ENCODE results near the gene TFF2.

Gene TFF2

DNA sequence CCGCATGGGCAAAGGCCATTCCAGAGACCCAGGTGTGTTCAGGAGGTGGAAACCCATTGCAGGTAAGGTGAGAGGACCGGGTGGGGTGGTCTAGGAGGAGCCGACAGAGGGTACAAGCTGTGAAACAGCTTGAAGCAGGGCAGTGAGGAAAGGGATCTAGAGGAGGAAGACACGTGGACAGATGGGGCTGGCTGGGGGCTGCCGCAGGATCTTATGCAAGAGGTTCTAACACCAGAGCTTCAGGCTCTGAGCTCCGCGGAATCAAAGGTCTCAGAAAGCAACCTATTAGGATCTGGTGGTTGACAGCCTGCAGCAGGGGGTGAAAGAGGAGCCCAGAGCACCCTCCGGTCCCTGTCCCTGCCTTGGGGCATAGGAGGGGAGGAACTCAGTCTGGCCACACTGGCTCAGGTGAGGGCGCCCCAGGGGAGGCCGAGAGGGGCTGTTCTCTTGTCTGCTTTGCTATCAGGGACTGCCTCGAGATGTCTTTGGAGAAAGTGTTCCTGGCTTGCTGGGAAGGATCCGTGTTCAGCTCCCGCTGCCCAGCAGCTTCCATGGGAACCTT is 13.6 kb upstream of the TFF2 start:
- DNase-seq, result no peak

DNA sequence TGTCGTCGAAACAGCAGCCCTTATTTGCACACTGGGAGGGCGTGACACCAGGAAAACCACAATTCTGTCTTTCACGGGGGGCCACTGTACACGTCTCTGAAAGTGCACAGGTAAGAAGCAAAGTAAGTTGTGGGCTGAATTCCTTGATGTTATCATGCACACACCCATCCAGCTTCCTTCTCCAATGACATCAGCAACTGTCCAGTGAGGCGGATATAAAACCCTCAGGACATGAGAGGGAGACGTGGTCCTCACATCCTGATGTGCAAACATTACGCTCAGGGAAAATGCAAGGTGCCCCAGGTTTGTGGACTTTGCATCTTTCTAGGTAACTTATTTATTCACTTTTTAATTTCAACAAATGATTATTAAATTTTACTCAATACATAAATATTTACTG is 12.5 kb upstream of the TFF2 start:
- DNase-seq, result no peak

DNA sequence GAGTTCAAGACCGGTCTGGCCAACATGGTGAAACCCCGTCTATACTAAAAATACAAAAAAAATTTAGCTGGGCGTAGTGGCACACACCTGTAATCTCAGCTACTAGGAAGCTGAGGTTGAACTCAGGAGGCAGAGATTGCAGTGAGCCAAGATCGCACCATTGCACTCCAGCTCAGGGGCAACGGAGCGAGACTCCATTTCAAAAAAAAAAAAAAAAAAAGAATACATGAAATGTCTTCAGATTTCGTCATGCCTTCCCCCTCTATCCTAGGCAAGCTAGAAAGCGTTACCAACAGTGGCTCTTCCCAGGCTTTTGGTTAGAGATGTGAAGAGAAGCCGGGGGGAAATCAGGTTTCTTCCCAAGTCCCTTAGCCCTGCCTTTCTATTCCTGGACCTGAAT is 11.9 kb upstream of the TFF2 start:
- no peak for DNase-seq

DNA sequence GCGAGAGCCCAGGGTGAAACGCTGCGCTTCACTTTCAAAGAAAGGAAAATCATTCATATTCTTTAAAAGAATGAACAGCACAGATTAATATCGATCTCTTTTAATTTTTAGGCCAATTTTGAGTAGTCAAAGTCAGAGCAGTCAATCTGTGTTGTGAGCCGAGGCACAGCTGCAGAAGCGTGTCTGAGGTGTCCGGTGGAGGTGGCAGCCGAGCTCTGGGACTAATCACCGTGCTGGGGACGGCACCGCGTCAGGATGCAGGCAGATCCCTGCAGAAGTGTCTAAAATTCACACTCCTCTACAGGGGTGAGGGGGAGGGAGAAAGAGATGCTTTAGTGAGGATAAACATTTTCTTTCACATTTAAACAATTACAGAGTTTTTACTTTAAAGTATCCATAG is 11.4 kb upstream of the TFF2 start:
- no peak for DNase-seq

DNA sequence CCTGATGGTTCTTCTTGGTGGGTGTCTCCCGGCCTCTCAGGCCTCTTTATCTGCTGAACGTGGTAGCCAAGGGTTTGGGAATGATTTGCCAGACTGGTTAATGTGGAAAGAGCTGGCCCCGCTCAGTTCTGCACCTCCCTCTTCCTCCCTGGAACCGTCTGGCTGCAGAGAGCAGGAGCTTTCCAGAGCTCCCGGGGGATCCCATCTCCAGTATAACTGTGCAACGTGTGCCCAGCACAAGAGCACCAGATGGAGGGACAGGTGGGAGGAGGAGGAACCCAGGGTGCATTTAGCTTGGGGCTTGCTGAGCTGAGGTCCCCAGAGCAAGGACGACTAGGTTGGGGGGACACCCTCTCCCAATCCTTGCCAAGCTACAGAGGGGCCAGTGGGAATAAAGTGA is 10.5 kb upstream of the TFF2 start:
- no peak for DNase-seq

DNA sequence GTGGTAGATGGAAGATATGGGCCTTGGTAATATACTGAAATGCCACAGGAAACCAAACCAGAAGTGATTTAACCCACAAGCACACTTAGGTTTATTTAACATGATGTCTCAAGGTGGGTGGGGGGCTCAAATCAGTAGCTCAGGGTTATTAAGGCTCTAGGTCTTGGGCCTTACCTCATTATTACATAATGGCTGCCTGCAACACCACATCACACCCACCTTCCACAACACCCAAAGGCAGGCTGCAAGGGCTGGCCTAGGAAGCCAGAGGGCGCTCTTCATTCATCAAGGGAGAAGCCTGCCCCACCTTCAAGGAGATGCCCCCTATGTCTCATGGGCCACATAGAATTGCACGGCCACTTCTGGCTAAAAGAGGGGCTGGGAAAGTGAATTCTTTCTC is 9.5 kb upstream of the TFF2 start:
- DNase-seq, result no peak

DNA sequence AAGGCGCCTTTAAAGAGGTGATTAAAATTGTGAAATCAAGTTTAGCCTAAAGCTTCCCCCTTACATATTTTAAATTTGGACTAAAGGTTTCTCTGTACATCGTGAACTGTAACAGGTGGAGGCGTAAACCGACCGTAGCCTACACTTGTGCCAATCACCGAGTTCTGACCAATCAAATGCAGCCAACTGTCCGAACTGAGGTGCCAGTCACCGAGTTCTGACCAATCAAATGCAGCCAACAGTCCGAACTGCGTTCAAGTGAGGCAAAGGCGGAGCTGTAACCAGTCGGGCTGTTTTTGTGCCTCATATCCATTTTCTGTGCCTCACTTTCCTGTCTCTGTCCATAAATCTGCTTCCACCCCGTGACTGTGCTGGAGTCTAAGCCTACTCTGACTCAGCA is 8.1 kb upstream of the TFF2 start:
- DNase-seq, result no peak

DNA sequence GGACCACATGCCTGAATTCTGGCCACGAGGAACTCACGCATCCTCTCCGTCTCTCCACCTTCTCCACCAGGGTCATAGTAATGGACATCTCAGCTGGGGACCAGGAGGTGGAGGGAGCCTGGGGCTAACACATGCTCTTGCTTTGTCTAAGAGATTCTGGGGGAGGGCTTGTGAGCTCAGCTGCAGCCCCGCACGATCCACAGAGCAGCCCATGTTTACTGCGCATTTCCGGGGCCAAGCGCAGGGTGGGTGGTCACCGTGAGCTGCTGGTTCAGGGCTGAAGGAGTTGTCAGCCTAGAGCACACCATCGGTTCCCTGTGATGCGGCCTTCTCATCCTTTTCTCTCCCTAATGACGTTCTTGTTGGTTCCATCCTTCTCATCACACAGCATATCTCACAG is 7.5 kb upstream of the TFF2 start:
- DNase-seq, result no peak

DNA sequence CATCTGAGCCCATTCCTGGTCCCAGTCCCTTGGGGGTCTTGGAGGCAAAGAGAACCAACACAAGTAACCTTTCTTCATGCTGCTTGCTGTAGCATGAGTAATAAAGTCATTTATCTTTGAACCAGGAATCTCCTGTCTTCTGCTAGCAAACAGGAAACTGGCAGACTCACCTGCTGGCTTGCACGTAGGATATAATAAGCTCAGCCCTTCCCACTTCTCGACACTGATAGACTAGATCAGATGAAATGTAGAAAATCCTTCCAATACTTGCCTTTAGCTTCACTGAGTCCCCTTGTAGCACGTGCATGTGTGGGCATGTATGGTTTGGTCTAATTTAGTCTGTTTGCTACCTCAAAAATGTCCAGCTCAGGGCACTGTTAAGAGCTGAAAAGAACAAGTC is 6.5 kb upstream of the TFF2 start:
- DNase-seq, result no peak

DNA sequence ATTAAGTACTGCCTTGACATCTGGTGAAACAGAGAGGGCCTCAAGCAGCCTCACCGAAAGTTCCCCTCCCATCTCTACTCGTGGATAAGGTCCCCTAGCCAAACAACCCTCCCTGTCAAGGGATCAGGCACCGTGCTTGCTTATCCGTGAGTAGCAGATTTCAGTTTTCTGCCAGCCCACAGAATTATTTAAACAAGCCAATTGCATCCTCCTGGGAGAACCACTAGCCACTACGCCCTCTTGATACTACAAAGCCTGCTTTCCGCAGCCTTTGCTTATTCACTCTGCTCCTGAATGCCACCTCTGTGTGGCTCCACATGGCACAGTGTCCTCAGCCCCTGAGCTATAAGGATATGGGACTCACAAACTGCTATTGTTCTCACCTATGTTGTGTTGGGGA is 5.9 kb upstream of the TFF2 start:
- DNase-seq, result no peak

DNA sequence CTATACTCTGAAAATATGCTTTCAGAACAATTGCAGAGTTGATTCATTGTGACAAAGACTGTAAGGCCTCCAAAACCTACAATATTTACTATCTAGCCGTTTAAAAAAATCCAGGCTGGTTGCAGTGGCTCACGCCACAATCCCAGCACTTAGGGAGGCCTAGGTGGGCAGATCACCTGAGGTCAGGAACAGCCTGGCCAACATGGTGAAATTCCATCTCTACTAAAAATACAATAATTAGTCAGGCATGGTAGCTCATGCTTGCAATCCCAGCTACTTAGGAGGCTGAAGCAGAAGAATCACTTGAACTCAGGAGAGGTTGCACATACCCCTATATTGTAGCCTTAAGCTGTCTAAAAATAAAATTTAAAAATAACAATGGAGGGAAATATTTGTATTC is 5.3 kb upstream of the TFF2 start:
- no peak for DNase-seq

DNA sequence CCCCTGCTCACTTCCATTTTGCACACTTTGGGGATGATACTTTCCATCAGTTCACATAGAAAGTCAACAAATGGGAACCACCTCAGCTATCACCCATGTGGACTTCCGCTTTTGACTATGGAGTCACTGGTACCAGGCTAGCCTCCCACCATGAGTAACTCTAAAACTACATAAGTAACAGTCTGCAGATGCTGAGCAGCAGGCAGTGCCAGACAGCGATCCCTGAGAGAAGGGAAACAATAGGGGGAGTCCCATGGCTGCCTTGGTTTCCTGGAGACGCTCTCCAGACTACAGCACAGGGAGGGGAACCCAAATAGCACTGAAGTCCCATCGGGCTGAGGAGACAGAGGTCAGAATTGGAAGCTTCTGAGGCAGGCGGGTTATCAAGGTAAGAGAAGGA is 2.8 kb upstream of the TFF2 start:
- DNase-seq, result no peak

DNA sequence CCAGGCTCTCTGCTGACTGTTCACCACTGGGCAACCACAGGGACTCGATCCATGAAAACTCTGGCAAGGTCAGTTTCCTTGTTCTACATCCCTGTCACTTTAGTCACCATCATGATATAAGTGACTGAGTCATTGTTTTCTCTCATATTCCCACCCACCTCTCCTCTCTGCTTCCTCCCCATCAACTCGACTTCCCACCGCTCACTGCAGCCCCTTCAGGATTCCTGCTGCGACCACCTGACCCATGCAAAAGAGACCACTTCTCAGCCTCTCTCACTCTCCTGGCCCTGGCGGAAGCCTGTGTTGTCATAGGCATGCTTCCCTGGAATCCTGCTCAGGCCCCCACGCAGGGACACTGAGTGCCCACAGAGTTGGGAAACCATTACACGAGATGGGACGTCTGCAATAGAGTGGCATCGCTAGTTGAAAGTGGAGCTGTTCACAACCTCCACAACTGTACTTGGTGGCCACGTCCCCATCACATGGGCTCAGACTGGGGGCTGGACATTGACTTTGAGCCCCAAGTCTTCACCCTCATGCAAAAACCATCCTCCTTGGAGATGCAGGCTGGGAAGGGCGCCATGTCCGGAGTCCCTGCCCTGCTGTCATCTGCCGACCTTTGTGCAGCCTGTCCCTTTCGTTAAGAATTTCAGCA is 1.8 kb upstream of the TFF2 start:
- no peak for DNase-seq

DNA sequence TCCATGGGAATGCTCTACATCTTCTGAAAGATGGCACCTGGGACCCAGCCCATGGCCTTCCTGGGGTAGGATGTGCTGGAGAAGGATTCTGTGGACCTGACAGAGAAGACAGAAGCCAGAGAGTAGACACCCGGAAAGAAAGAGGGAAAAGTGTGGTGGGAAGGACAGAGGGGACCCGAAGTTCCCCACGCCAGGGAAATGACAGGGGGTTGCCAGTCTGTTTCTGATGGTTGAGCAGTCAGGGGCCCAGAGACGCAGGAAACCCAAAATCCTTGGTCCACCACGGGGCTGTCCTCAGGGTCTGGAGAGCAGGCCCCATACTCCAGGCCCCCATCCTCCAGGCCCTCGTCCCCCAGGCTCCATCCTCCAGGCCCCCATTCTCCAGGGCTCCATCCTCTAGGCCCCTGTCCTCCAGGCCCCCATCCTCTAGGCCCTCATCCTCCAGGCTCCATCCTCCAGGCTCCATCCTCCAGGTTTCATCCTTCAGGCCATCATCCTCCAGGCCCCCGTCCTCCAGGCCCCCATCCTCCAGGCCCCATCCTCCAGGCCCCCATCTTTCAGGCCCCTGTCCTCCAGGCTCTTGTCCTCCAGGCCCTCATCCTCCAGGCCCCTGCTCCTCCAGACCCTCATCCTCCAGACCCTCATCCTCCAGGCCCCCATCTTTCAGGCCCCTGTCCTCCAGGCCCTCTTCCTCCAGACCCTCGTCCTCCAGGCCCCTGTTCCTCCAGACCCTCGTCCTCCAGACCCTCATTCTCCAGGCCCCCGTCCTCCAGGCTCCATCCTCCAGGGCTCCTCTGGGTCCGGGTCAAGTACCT is 1.0 kb upstream of the TFF2 start:
- DNase-seq, result no peak

DNA sequence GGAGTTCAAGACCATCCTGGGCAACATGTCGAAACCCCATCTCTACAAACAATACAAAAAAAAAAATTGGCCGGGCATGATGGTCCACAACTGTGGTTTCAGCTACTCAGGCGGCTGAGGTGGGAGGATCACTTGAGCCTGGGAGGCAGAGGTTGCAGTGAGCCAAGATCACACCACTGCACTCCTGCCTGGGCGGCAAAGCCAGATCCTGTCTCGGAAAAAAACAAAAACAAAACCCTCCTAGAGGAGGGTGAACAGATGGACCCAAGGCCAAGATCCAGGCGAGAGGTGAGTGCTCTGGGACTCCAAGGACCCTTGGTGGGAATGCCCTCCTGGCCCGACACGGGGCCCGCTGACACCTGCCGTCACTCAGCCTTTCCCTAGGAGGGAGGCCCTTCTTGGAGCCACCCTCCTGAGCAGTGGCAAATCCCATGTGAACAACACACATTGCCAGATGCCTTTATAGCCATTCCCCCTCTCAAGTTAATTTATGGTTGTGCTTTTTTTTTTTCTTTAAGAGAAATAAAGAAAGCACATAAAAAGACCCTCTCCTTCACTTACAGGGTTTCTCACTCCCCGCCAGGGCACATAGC is 380 bp downstream of the TFF2 start:
- DNase-seq, result no peak

DNA sequence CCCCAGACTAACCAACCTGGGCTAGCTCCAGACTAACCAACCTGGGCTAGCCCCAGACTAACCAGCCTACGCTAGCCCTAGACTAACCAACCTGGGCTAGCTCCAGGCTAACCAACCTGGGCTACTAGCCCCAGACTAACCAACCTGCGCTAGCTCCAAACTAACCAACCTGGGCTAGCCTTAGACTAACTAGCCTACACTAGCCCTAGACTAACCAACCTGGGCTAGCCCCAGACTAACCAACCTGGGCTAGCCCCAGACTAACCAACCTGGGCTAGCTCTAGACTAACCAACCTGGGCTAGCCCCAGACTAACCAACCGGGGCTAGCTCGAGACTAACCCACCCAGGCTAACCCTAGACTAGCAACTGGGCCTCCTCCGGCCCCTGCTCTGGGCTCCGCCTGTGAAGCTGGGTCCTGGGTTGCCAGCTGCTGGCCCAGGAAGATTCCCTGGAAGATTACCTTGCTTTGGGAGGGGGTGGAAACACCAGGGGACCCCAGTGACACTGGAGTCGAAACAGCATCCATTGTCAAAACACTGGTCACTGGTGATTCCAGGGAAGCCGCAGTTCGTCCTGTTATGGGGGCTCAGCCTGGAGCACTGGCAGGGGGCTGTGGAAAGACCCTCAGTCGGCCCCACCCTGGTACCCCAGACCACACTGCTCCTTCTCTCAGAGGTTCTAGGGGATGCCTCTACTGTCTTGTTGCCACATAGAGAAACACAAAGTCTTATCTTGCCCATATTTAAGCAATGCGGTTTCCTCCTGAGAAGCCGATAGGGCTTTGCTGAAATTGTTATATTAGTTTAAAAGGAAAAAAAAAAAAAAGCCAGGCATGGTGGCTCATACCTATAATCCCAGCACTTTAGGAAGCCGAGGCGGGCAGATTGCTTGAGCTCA is 1.1 kb downstream of the TFF2 start:
- no peak for DNase-seq

DNA sequence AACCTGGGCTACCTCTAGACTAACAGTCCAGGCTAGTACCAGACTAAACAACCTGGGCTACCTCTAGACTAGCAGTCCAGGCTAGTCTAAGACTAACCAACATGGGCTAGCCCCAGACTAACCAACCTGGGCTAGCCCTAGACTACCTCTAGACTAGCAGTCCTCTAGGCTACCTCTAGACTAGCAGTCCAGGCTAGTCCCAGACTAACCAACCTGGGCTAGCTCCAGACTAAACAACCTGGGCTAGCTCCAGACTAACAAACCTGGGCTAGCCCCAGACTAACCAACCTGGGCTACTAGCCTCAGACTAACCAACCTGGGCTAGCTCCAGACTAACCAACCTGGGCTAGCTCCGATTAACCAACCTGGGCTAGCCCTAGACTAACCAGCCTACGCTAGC is 2.0 kb downstream of the TFF2 start:
- DNase-seq, result no peak

DNA sequence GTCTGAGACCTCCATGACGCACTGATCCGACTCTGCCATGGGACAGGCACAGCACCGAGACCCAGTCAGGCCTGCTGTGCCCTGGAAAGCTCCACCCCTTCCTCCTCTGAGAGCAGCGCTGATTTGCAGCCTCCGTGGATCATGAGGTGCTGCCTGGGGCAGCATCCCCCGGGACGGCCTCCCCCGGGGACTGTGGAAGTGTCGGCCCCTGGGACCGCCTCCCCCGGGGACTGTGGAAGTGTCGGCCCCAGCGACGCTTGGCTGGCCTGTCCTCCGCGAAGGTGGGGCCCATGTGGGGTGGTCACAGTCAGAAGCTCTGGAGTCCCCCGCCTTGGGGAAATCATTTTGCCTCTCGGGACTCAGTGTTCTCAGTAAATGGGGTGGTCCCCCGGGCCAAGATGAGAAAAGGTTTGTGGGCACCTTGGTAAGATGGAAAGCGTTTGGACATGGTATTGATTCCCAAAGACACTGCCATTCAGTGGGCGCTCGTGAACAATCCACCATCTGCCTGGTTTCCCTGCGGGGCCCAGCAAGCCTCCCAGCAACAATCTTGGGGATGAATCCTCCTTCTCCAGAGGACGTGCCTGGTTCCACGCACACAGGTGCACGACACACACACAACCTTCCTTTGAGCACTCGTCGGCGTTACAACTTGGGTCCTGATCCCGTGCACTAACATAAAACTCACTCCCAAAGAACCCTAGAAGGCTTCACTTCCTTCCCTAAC is 3.0 kb downstream of the TFF2 start:
- DNase-seq, result no peak

DNA sequence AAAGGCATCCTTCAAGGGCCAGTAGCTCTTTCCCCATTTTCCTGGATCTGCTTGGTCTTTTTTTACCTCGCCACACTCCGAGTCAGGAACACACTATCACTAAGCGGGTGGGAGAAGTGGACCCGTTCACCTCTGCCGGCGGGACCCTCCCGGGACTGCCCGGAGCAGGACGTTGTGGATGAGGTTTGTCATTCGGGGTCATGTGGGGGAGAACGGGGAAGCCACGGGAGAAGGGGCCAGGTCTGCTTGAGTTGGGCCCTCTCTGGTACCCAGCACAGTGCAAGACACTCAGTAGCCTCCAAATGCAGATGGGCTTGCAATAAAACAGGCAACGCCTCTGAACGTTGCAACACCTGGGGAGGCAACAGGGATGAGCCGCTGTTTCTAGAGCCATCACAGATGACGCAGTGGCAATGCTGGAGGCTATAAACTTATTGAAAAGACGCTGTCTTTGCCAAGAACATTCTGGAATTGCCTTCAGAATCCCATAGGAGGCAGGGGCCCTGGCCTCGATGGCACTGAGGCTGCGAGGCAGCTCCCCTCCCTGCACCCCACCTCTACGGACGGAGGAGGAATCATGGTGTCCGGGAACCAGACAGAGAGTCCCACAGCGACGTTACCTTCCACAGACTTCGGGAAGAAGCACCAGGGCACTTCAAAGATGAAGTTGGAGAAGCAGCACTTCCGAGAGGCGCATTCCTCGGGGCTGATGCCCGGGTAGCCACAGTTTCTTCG is 3.8 kb downstream of the TFF2 start:
- DNase-seq, result no peak

DNA sequence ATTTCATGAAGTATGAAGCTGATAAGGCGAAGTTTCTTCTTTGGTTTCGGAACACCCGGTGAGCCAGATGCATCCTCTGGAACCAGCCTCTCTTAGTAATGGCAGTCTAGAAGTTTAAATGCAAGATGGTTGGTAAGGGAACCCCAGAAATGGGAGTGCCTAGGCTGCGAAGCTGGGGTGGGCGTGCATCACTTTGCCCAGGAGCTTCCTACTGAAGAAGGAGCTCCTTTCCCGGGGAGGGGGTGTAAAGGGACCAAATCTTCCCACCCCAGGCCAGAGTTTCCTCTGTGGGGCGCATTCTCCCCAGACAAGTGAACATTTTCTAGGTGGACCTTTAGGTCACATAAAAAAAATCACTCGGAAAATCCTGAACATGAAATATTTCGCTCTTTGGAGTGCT is 4.4 kb downstream of the TFF2 start:
- no peak for DNase-seq

DNA sequence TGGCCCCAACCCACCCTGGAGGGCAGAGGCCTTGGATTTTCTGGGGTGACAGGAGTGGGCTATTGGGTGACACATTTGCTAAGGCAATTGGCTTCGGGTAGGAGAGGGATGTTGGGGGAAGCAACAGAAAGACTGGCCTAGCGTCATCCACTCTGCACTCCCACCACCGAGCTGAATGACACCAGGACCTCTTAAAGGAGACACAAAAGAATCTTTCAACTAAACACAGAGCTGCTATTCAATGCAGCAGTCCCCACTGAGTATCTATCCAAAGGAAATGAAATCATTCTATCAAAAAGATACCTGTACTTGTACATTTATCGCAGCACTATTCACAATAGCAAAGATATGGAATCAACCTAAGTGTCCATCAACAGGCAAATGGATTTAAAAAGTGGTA is 6.2 kb downstream of the TFF2 start:
- no peak for DNase-seq

Data from CD4-positive, alpha-beta T cell treated with Interleukin-15 for 1 hour (primary cell).